ENCODE measurements around the gene BTBD9.

Gene BTBD9

DNA sequence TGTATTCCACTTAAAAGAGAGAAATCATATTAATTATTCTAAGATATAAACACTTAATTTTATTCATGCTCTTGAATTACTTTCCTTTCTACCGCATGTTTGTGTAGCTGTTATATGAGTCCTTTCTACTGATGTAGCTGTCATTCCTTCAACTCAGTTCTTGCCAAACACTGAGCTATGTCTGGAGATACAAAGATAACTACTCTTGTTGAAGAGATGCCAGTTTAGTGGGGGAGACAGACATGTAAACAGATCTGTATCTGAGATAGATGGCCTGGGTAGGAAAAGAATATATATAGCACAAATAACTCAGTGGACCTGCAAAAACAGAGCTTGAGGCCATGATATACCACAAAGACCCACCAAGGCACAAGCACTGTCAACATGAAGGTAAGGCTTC, 157.3 kb downstream of the BTBD9 start:
- Histone ChIP-seq H3K4me3 (ENCODE audit: low read length) (no peak overlapping the region), H3K9me2 (replicated peaks; ENCODE audit: control insufficient read depth, low read length) (no peaks in the 10 kb centered on the region), H3K9me3 (ENCODE audit: control insufficient read depth, insufficient read depth, low read length) (no peaks in the 10 kb centered on the region), H3K4me2 (ENCODE audit: low read length) (no peak overlapping the region), H3K79me2 (ENCODE audit: control insufficient read depth, low read length) (no peaks in the 10 kb centered on the region), H3K27ac (ENCODE audit: low read depth, low read length) (no peak overlapping the region), H3K4me1 (ENCODE audit: control insufficient read depth, low read length) (no peaks in the 10 kb centered on the region), H3K36me3 (ENCODE audit: control insufficient read depth, low read length) (no peaks in the 10 kb centered on the region), H4K20me1 (ENCODE audit: control insufficient read depth, insufficient read depth, low read depth, low read length) (no peaks in the 10 kb centered on the region), H3F3A (ENCODE audit: control insufficient read depth, insufficient read depth) (no peaks in the 10 kb centered on the region), H3K27me3 (ENCODE audit: control insufficient read depth, low read length) (no peaks in the 10 kb centered on the region)
- TF ChIP-seq, protein P1, sequence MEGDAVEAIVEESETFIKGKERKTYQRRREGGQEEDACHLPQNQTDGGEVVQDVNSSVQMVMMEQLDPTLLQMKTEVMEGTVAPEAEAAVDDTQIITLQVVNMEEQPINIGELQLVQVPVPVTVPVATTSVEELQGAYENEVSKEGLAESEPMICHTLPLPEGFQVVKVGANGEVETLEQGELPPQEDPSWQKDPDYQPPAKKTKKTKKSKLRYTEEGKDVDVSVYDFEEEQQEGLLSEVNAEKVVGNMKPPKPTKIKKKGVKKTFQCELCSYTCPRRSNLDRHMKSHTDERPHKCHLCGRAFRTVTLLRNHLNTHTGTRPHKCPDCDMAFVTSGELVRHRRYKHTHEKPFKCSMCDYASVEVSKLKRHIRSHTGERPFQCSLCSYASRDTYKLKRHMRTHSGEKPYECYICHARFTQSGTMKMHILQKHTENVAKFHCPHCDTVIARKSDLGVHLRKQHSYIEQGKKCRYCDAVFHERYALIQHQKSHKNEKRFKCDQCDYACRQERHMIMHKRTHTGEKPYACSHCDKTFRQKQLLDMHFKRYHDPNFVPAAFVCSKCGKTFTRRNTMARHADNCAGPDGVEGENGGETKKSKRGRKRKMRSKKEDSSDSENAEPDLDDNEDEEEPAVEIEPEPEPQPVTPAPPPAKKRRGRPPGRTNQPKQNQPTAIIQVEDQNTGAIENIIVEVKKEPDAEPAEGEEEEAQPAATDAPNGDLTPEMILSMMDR (IDR thresholded peaks at IDR 0.05; ENCODE audit: low read depth, low read length, poor library complexity, severe bottlenecking): no peak
- no peak for TF ChIP-seq EZH2phosphoT487 (IDR thresholded peaks at IDR 0.05; ENCODE audit: borderline replicate concordance, low read length)

DNA sequence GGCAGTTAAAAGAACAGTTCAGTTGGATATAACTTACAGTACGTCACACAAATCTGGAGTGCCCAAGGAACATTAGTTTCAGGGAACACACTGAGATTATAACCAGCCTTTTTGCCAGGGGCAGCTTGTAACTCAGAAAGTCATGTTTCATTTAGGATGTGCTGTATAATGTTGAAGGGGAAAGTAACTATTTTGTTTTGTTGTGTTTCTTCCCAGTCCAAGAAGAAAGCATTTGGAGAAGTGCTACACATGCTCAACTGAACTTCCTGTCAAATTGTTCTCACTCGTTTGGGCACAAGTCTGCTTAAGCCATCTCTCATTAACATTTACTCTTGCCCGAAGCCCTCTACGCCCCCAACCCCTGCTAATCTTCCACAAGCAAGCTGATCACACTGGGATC, 157.9 kb downstream of the BTBD9 start:
- Histone ChIP-seq H3K4me3 (ENCODE audit: low read length) (no peak overlapping the region), H3K27me3 (ENCODE audit: control insufficient read depth, low read length) (no peaks in the 10 kb centered on the region), H3K27ac (ENCODE audit: low read depth, low read length) (no peak overlapping the region), H3K9me3 (ENCODE audit: control insufficient read depth, insufficient read depth, low read length) (no peaks in the 10 kb centered on the region), H3K79me2 (ENCODE audit: control insufficient read depth, low read length) (no peaks in the 10 kb centered on the region), H3F3A (ENCODE audit: control insufficient read depth, insufficient read depth) (no peaks in the 10 kb centered on the region), H4K20me1 (ENCODE audit: control insufficient read depth, insufficient read depth, low read depth, low read length) (no peaks in the 10 kb centered on the region), H3K4me2 (ENCODE audit: low read length) (no peak overlapping the region), H3K4me1 (ENCODE audit: control insufficient read depth, low read length) (no peaks in the 10 kb centered on the region), H3K9me2 (replicated peaks; ENCODE audit: control insufficient read depth, low read length) (no peaks in the 10 kb centered on the region), H3K36me3 (ENCODE audit: control insufficient read depth, low read length) (no peaks in the 10 kb centered on the region)
- TF ChIP-seq, protein P1 (IDR thresholded peaks at IDR 0.05; ENCODE audit: low read depth, low read length, poor library complexity, severe bottlenecking): no peak
- no peak for TF ChIP-seq EZH2phosphoT487 (IDR thresholded peaks at IDR 0.05; ENCODE audit: borderline replicate concordance, low read length)

DNA sequence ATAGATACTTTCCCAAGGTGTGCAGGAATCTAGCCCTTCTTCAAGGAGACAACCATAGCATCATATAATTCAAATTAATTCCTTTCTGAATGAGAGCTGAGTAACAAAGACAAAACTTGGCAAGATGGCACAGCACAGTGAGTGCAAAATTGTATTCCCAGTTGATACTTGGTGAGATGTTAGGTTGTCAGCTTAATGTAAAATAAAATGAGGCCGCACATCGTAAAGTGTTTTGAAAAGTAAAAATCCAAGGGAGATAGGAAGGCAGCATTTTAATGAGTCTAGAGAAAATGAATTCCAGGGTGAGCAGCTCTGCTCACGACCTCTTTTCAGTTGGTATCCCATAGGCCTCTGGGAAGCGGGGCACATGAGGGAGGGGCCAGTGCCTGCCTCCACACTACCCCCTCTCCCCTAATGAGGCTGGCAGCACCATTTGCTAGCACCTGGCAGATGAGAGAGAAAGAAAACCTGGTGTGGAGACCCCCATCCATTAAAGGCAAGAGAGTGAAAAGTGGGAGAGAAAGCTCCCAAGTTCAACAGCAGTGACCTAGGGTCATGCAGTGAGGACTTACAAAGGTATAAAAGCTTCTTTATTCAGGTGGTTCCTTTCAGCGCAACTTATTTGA, 158.4 kb downstream of the BTBD9 start:
- H3K27me3 ChIP-seq (ENCODE audit: control insufficient read depth, low read length): no peaks in the 10 kb centered on the region
- H3K27ac ChIP-seq (ENCODE audit: low read depth, low read length): no peak overlapping the region
- H3K79me2 ChIP-seq (ENCODE audit: control insufficient read depth, low read length): no peaks in the 10 kb centered on the region
- no peaks in the 10 kb centered on the region for H3K36me3 ChIP-seq (ENCODE audit: control insufficient read depth, low read length)
- no peaks in the 10 kb centered on the region for H3K9me2 ChIP-seq (replicated peaks; ENCODE audit: control insufficient read depth, low read length)
- no peaks in the 10 kb centered on the region for H4K20me1 ChIP-seq (ENCODE audit: control insufficient read depth, insufficient read depth, low read depth, low read length)
- no peaks in the 10 kb centered on the region for H3K9me3 ChIP-seq (ENCODE audit: control insufficient read depth, insufficient read depth, low read length)
- no peak for TF ChIP-seq EZH2phosphoT487 (IDR thresholded peaks at IDR 0.05; ENCODE audit: borderline replicate concordance, low read length)
- TF ChIP-seq, protein P1 (IDR thresholded peaks at IDR 0.05; ENCODE audit: low read depth, low read length, poor library complexity, severe bottlenecking): no peak
- no peak overlapping the region for H3K4me3 ChIP-seq (ENCODE audit: low read length)
- no peak overlapping the region for H3K4me2 ChIP-seq (ENCODE audit: low read length)
- no peaks in the 10 kb centered on the region for H3K4me1 ChIP-seq (ENCODE audit: control insufficient read depth, low read length)
- H3F3A ChIP-seq (ENCODE audit: control insufficient read depth, insufficient read depth): no peaks in the 10 kb centered on the region

Data from DOHH2 (cell line).